Measurements from ENCODE around the gene GTF3A.
A peak's percentile ranks its signal among the peaks of the same experiment; 100 is the strongest.

GTF3A gene

GRCh38 chr13:27449081-27449603, 24.7 kb downstream of the GTF3A start:
- no peak for DNase-seq

GRCh38 chr13:27449936-27450828, 25.8 kb downstream of the GTF3A start, which contains the start of gene MTIF3:
Gene MTIF3 (minus strand): TSS chr13:27450564. CDS start chr13:27440448, 10,116 bp downstream.
- peak; percentile 91 to 96 for DNase-seq

GRCh38 chr13:27450921-27451471, 26.6 kb downstream of the GTF3A start:
- DNase-seq: peak; percentile 14 to 36

GRCh38 chr13:27455331-27455855, 31.0 kb downstream of the GTF3A start:
- DNase-seq: no peak

GRCh38 chr13:27461940-27462584, 37.6 kb downstream of the GTF3A start:
- no peak for DNase-seq

GRCh38 chr13:27463500-27463899, 39.1 kb downstream of the GTF3A start:
- DNase-seq: no peak

- no peak for DNase-seq
Measured at GRCh38 chr13:27465611-27466010, 41.2 kb downstream of the GTF3A start.

GRCh38 chr13:27466513-27466912, 42.1 kb downstream of the GTF3A start:
- no peak for DNase-seq

- DNase-seq: no peak
Measured at GRCh38 chr13:27470075-27470820, 45.8 kb downstream of the GTF3A start.

- DNase-seq: no peak
Measured at GRCh38 chr13:27472441-27472840, 48.0 kb downstream of the GTF3A start.

GRCh38 chr13:27472941-27473340, 48.5 kb downstream of the GTF3A start:
- DNase-seq: no peak

GRCh38 chr13:27474751-27475268, 50.4 kb downstream of the GTF3A start:
- DNase-seq: no peak

GRCh38 chr13:27476943-27477703, 52.7 kb downstream of the GTF3A start:
- no peak for DNase-seq

GRCh38 chr13:27481766-27482165, 57.3 kb downstream of the GTF3A start:
- DNase-seq: peak in 1 of 2 experiments; percentile 6

- DNase-seq: peak in 1 of 2 experiments; percentile 9
Measured at GRCh38 chr13:27482983-27483382, 58.6 kb downstream of the GTF3A start.

- no peak for DNase-seq
Measured at GRCh38 chr13:27483421-27483820, 59.0 kb downstream of the GTF3A start.
